Epithelial cell of esophagus (primary cell): Measurements from ENCODE around the gene GLIS2.
A peak's percentile ranks its signal among the peaks of the same experiment; 100 is the strongest.

Experiments used
- DNase-seq: peaks from one replicate; pipeline ENCODE4 v3.0.0; 2010; ENCODE audit warnings: low read depth
- H3K4me3 ChIP-seq: 2 replicates; pipeline ENCODE4 v1.5.1; 2011; ENCODE audit warnings: mild to moderate bottlenecking, low read length, control low read depth
- TF ChIP-seq, protein P1 (sequence below): IDR thresholded peaks from 2 replicates; pipeline ENCODE4 v1.5.1; 2011; ENCODE audit warnings: low read depth, mild to moderate bottlenecking, low read length, control low read depth, inconsistent platforms; ENCODE audit not compliant: insufficient read depth; ENCODE audit errors: missing control alignments

Gene GLIS2

GRCh38 chr16:4273858-4274311 lies 42.0 kb upstream of the GLIS2 start:
- DNase-seq, result peak; percentile 63
- TF ChIP-seq, protein P1, sequence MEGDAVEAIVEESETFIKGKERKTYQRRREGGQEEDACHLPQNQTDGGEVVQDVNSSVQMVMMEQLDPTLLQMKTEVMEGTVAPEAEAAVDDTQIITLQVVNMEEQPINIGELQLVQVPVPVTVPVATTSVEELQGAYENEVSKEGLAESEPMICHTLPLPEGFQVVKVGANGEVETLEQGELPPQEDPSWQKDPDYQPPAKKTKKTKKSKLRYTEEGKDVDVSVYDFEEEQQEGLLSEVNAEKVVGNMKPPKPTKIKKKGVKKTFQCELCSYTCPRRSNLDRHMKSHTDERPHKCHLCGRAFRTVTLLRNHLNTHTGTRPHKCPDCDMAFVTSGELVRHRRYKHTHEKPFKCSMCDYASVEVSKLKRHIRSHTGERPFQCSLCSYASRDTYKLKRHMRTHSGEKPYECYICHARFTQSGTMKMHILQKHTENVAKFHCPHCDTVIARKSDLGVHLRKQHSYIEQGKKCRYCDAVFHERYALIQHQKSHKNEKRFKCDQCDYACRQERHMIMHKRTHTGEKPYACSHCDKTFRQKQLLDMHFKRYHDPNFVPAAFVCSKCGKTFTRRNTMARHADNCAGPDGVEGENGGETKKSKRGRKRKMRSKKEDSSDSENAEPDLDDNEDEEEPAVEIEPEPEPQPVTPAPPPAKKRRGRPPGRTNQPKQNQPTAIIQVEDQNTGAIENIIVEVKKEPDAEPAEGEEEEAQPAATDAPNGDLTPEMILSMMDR, result peak; percentile 39
- H3K4me3 ChIP-seq, result peak overlapping the region; percentile 31

DNA sequence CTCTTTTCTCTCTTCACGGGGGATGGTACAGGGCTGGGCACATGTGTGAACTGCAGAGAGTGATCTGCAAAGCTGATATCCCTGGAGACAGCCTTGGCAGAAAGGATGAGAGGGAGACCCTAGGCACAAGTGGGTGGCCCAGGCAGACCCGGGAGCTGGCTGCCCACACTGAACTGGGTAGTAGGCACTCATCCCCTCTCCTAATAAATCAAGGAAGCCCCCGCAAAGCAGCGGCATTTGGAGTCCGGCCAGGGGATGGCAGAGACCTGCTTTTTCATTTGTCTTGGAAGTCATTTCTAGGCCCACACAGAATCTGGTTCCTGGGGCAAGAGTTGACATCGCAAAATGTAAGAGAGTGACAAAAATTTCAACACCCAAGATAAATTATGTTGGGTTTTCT lies 40.0 kb upstream of the GLIS2 start:
- no peak overlapping the region for H3K4me3 ChIP-seq
- TF ChIP-seq, protein P1, result no peak
- no peak for DNase-seq

- DNase-seq, result no peak
- H3K4me3 ChIP-seq, result no peak overlapping the region
- TF ChIP-seq, protein P1, result no peak
Measured at GRCh38 chr16:4277987-4278513, 37.8 kb upstream of the GLIS2 start.

GRCh38 chr16:4280625-4281024 lies 35.2 kb upstream of the GLIS2 start:
- H3K4me3 ChIP-seq, result no peak overlapping the region
- TF ChIP-seq, protein P1, result no peak
- DNase-seq, result no peak

- no peak for DNase-seq
- H3K4me3 ChIP-seq, result no peak overlapping the region
- TF ChIP-seq, protein P1, result no peak
Measured at GRCh38 chr16:4283441-4283840, 32.4 kb upstream of the GLIS2 start.

GRCh38 chr16:4283939-4284338 lies 31.9 kb upstream of the GLIS2 start:
- H3K4me3 ChIP-seq, result no peak overlapping the region
- TF ChIP-seq, protein P1, result no peak
- DNase-seq, result peak; percentile 49

GRCh38 chr16:4285167-4285566 lies 30.7 kb upstream of the GLIS2 start:
- no peak for DNase-seq
- H3K4me3 ChIP-seq, result no peak overlapping the region
- TF ChIP-seq, protein P1, result no peak
